NCI-H446 (cell line): ENCODE data around the gene PSENEN.
"Not testable (repeated sequence)": the region's sequence is repeated elsewhere in the genome, so short reads cannot be mapped to it uniquely, and the experiment has no call there.

Experiments
- DNase-seq, 2 experiments: peaks; one replicate each; lab custom pipeline; 2025; lab: John Stamatoyannopoulos, UW

The PSENEN gene

DNA sequence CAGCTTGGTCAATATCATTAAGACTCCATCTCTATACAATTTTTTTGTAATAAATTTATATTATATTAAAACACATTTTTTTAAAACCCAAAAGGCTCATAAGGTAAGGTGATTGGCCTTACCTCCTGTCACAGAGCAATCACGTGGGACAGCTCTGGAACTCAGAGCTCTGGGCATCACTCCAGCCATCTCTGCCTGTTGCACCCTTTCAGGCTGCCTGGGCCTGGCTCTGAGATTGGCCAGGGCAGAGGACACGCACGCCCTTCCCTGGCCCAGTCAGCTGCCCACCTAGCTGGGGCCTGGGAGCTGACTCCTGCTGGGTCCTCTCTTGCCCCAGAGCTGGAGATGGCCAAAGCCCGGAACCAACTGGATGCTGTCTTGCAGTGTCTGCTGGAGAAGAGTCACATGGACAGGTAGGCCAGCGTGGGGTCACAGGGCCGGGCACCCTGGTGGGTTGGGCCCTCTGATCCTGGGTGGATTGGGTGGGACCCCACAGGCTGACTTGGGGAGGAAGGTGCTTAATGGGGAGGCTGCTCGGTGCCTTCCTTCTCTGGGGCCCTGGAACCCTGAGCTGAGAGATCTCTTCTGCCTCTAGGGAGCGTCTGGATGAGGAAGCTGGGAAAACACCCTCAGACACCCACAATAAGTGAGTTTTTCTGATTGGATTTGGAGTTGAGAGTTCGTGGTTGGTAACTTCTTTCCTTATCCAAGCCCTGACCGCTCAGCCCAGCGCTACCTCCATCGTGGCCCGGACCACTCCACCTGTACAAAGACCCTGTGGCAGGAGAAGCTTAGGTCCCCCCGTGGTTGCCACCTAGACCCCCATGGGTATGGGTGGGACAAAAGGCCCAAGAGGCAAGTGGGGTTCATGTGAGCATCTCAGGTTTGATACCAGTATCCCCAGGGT is 6.6 kb downstream of the PSENEN start:
- no peak for DNase-seq

DNA sequence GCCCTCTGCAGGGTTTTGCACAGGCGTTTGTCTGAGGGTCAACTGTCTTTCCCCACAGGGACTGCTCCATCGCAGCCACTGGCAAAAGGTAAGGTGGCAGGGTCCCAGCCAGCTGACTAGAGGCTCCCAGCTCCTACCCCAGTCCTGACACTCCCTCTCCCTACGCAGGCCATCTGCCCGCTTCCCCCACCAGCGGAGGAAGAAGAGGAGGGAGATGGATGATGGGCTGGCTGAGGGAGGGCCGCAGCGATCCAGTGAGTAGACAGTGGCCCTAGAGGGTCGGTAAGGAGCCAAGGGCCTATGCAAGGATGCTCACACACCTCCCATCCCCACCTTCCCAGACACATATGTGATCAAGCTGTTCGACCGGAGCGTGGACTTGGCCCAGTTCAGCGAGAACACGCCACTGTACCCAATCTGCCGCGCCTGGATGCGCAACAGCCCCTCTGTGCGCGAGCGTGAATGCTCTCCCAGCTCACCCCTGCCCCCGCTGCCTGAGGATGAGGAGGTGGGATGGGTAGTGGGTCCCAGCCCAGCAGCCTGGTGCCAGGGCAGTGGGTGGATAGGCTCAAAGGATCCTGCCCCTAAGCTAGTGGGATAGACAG is 7.4 kb downstream of the PSENEN start:
- DNase-seq, result no peak

DNA sequence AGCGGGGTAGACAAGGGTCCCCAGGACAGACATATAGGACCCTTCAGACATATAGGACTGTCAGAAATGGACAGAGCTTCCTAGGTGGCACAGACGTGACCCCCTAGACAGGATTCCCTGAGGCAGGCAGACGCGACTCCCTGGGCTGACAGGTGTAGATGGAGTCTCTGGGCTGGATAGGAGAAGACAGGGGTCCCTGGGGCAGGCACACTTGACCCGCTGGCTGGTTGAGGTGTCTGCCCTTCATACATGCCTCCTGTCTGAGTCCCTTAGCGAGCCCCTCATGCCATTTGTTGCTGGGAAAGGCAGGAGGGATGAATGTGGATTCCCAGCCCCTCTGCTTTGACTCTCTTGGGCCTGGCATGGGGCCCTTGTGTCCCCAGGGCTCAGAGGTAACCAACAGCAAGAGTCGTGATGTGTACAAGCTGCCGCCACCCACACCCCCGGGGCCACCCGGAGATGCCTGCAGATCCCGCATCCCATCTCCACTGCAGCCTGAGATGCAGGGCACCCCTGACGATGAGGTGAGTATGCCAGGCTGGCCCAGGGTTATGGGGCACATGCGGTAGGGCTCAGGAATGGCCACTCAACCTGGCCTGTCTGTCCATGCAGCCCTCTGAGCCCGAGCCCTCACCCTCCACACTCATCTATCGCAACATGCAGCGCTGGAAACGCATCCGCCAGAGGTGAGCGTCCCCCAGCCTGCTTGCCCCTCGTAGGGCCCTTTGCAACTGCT is 8.4 kb downstream of the PSENEN start:
- no peak for DNase-seq

DNA sequence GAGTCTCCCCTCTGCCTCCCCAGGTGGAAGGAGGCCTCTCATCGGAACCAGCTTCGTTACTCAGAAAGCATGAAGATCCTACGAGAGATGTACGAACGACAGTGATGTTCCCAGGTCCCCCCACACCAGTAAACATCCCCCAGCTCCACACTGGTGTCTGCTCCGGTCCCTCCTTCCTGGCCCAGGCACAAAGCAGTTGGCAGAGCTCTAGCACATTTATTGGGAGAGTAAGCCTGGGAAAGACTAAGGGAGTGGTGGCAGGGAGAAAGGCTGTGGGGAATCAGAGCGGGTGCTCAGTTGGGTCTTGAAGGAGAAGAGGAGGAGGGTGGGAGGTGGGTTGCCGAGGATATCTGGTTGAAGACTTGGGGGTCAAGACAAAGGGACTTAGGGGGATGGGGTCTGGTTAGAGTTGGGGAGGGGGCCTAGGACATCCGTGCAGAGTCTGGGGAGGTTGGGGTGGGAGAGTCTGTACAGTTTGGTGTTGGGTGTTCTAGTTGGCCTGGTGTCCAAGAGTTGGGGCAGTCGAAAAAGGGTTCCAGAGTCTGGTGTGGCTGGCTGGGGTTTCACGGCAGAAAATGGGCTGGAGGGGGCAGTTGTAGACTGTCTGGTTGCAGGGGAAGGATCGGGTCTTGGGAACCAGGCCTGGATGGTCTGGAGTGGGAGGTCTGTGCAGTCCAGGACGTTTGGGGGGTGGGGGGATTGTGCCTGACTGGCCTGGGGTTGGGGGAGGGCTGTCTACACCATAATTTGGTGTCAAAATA is 9.1 kb downstream of the PSENEN start:
- DNase-seq, result no peak

DNA sequence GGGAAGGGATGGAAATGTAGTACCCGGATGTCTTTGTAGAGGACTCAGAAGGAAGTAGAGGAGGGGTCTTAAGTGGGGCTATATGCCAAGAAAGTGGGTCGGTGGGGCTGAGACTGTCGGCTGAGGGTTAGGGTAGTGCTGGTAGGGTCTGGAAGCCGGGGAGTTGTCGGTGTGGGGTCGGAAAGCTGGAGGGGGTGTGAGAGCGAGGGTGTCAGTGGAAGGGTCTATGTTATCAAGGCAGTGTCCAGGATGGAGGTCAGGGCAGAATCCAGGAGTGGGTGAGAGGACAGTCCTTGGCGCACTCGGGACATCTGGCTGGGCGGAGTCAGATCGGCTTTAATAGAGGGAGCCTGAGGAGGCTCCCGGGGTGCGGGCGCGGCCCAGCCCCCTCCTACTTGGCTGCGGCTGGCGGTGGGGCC is 9.7 kb downstream of the PSENEN start:
- DNase-seq, result no peak

DNA sequence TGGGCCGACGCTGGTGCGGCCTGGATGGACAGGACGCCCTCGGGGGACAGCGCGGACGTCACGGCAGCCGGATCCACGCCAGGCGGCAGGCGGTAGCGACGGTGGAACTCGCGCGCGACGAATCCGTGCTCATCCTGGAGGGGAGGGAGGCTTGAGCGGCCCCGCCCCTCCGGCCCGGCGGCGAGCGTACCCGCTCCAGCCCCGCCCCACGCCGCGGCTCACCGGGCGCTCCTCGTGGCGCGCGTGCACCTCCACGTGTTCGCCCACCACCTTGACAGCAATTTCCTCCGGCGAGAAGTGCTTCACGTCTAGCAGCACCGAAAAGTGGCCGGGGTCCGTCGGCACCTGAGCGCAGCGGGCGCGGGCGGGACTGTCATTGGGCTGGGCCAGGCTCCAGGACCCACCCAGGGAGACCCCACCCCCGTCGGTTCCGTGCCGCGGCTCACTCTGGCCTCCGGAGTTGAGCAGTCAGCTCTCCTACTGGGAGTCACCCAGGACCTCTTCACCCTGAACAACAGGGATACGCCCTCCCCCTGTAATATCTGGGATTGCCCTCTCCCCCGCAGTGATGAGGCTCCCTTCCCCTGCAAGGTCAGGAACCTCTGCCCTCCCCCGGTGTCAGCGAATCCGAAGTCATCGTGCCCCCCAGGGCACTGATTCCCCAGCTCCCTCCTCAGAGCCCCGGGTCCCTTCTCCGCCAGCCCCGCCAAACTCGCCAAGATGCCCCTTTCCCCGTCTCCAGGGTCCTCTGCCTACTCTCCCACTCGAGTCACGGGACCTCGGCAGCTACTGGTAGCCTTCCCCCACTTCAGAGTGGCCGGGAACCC is 10.3 kb downstream of the PSENEN start:
- no peak for DNase-seq

DNA sequence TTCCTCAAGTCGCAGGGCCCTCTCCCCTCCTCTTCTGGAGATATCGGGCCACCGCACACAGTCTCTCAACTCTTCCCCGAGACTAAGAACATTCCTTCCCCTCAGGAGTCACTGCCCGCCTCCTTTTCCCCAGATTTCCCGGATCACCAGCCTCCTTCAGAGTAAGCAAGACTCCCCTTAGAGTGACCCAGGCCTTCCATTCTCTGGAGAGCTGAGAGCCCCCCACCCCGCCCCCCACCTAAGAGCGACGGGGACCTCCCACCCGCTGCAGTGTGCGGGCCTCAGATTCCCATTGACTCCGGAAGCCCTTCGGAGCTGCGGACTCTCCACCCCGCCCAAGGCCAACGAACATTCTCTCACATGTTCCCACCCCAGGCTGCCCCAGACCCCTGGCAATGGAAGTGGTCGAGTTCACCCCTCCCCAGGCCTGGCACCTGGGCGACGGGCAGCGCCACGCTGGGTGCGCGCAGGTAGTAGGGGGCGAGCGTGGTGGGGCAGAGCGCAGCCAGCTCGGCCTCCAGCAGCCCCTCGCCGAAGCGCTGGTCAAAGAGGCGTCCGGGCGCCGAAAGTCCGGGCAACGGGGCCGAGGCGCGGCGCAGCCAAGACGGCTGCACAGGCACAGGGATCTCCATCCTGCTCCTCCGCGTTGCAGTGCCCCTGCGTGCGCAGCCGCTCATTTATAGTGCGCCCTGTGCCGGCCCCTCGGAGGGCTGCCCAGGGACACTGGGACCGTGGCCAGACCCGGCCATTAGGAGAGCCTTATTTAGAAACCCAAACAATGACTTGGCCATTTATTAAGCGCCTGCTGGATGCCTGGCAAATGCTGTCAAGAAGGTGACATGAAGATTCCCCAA is 11.2 kb downstream of the PSENEN start, which contains the start of gene HSPB6:
TSS of gene HSPB6 (minus strand) at position 653 of the 854 bp plus-strand sequence. CDS start at position 632, 21 bp downstream.
- no peak for DNase-seq

DNA sequence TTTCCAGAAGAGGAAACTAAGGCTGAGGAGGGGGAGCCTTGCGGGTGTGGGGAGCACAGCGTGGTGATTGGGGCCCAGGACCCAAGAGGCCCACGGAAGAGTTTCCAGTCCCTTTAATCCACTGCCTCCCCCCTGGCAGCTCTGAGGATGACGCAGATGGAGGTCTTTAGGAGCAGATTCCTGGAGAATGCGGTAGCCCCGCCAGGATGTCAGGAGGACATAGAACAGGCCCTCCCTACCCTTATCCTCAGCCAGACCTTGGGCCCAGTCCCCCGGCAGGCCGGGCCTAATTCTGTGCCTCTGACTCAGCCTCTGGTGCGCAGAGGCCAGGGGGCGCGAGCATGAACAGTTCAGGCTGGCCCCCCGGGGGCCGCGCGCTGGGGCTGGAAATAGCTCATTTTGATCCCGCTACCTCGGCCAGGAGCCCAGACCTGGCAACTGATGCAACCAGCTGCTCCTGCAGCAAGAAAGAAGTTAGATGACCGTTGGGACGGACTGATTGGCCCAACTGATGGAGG is 11.8 kb downstream of the PSENEN start:
- peak; percentile 77 to 95 for DNase-seq

DNA sequence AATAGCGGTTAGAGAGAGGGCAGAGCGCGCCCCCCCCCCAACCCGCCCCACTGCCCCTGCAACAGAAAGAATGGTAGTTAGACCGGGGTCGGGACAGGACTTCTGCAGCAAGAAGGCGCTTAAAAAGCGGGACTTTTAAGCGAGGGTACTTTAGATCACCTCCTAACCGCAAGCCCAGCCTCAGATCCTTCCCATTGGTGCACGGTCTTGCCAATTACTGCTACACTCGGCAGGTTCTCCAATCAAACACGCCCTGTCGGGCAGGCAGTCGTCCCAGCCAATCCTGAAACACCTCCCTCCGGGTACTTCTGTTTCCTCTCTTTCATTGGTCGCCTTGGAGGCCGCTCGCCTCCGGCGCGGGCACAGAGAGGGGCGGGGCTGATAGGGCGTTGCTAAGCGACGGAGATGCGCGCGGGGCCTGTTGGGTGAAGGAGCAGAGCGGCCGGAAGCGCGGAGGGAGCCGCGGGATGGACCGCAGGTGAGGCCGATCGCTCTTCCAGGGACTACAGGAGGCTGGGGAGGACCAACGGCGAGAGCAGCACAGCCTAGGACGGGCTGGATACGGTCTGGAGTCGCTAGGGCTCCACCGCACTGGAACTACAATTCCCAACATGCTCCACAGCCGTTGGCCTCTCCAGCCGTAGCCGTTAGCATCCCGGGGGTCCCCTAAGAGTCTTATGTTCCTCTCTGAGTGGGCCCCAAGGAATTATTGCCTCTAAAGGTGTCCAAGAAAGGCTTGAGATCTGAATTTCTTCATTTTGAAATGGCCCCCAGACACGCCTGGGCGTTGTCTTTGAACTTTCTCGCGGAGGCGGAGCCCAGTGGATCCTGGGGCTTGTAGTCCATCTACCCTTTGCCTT is 12.5 kb downstream of the PSENEN start, which contains the start of gene PROSER3:
TSS of gene PROSER3 (plus strand) at position 428 of the 860 bp plus-strand sequence. CDS start at position 468, 40 bp downstream.
- DNase-seq, result peak; percentile 98 to 99

DNA sequence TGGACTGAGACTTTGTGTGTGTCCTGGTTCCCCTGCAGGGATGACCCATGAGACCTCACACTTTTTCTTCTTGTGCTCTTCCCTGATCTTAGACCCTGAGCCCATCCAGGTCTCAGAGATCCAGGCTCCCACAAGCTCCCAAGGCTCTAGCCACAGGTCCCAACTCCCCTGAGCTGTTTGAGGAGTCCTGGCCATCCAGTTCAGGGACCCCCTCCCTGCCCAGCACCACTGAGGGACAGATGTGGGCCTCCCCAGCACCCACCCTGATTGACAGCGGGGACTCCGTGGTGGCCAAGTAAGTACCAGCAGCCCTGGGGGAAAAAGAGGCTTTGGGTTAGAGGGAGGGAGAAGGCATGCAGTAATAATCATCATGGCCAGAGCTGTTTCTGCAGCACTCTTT is 14.2 kb downstream of the PSENEN start:
- DNase-seq, result no peak

DNA sequence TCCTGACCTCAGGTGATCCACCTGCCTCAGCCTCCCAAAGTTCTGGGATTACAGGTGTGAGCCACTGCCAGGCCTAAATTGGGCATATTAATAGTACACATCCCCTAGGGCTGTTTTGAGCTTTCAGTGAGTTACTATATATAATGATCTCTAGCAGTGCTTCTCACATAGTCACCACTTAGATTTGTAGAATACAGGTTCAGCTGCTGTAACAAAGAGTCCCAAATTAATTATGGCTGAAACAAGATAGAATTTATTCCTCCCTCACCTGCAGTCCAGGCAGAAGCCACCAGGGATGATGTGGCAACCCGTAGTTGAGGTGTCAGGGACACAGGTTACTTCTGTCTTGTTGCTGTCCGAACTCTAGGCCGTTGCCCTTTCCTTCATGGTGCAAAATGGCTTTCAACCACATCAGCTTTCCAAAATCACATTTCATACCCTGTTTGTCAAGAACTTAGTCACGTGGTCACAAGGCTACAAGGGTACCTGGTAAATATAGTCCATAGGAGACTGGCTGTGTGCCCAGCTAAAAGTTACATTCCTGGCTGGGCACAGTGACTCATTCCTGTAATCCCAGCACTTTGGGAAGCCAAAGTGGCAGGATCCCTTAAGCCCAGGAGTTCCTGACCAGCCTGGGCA is 15.4 kb downstream of the PSENEN start:
- no peak for DNase-seq

DNA sequence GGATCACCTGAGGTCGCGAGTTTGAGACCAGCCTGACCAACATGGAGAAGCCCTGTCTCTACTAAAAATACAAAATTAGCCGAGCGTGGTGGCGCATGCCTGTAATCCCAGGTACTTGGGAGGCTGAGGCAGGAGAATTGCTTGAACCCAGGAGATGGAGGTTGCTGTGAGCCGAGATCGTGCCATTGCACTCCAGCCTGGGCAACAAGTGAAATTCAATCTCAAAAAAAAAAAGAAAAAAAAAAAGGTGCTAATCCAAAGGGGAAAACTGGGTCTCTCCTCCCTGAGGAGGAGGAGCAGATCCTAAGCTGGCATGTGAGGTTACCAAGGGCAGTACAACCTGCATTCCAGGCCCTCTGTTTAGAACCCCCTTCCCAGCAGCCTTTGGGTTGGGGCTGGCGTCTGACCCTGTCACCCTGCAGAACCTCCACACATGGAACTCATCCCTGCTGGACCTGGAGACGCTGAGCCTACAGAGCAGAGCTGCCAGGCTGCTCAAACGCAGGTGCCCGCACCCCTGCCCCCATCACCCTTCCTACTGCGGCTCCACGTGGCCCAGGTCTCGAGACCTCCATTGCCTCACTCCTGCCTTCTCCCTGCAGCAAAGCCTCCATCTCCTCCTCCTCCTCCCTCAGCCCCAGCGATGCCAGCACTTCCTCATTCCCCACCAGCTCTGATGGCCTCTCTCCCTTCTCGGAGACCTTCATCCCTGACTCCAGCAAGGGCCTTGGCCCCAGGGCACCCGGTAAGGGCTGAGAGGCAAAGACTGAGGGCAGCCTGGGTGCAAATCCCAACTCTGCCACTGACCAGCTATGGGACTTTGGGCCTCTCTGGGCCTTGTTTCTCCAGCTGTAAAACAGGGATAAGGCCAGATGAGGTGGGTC is 19.2 kb downstream of the PSENEN start:
- no peak for DNase-seq

DNA sequence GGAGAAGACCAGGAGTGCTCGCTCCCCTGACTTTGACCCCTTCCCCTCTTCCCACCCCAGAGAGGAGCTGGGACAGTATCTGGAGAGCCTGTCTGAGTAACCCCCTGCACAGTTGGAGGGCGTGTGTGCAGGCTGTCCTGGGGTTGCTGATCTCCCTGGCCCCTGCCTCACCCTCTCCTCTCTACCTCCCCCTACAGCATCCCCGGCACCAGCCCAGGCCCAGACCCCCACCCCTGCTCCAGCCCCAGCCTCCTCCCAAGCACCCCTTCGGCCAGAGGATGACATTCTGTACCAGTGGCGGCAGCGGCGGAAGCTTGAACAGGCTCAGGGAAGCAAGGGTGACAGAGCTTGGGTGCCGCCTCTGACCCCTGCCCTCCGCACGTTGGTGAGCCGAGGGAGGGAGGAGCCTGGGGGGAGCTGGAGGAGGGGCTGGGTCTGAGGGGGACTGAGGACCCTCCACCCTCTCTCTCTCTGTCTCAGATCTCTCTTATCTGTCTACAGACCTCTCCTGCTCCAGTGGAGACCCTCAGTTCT is 21.2 kb downstream of the PSENEN start:
- no peak for DNase-seq

DNA sequence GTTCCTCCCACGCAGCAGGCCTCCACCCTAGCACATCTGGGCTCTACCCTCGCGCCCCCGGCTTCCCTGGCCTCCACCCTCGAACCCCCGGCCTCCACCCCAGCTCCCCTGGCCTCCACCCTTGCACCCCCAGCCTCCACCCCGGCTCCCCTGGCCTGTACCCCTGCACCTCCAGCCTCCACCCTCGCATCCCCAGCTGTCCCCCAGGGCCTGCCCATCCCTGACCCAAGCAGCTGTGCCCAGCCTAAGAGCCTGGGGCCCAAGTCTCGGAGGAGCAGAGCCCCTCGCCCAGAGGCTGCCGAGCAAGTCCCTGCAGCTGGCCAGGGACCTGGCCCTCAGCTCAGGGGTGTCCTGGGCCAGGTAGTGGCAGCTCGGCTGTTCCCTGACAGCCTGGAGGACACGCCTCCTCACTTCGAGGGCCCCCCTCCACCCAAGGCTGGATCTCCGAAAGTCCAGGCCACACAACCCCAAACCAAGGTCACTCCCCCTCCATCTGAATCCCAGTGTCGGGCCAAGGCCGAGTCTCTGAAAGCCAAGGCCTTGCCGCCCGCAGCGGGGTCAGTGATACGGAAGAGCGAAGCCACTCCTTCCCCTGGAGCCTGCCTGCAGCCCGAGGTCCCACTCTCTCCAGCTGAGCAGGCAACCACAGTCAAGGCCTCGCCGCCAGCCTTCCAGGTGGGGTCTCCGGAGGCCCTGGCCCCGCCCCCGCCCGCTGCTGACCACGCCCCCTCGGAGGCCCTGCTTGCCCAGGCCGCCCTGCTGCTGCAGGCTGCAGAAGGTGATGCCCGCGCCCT is 22.0 kb downstream of the PSENEN start:
- DNase-seq, result no peak

DNA sequence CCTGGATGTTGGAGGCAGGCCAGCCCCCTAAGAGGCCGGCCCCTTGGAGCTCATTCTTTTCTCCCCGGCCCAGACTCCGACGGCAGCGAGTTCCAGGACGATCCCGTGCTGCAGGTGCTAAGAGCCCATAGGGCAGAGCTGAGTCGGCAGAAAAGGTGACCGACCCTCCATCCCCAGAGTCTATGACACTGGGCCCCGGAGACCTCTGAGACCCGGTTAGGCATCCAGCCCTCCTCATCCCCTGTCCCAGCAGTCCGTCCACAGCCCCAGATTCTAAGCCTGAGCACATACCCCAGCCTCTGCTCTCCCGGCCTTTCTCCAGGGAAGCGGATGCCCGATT is 22.6 kb downstream of the PSENEN start:
- no peak for DNase-seq

DNA sequence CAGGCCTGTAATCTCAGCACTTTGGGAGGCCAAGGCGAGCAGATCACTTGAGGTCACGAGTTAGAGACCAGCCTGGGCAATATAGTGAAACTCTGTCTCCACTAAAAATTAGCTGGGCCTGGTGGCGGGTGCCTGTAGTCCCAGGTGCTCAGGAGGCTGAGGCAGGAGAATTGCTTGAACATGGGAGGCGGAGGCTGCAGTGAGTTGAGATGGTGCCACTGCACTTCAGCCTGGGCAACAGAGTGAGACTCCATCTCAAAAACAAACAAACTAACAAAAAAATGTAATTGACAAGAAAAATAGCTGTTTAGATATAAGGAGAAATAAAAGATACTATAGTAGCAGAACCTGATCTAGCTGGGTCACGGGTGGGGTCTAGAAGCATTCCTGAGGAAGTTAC is 26.9 kb downstream of the PSENEN start:
- DNase-seq, result not testable (repeated sequence)
